22Rv1 (cell line): ENCODE measurements around the gene RRP1B.

ENCODE experiments used
- ZFX ChIP-seq: fragments of 450-650 bp; IDR thresholded peaks from 2 replicates; pipeline ENCODE4 v1.6.1; 2017; ENCODE audit warnings: antibody characterized with exemption, borderline replicate concordance
- TF ChIP-seq, protein P1 (sequence below): fragments of 450-650 bp; IDR thresholded peaks from 2 replicates; pipeline ENCODE4 v1.5.1; 2017; ENCODE audit warnings: mild to moderate bottlenecking

DNA sequence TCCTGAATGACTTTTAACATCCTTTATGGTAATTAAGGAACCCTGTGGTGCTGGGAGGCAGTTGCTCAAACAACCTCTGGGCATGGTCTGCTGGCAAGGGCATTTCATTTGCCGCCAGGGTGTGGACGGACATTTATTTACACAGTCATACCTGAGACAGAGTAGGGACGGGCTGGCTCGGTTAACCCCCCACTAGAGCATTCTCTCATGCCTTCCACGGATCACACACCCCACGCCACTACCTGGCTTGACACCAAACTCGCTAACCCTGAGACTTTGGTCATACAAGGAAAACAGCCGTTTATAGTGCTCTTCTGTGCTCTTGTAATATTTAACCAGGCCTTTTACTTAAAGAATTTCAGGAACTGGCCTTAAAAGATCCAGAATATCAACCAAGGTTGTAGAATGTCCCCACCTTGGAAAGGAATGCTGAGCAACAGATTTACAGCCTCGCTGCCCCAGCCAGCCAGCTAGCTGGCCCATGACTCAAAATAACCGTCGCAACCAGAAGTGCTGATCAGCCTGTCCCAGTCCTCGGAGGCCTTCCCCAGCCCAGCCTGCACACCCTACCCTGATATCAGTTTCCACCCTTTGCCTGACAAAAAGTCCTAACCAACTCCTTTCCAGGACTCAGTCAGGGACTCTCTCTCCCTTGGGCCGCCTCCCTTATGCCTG is 53.0 kb downstream of the RRP1B start:
- TF ChIP-seq, protein P1, sequence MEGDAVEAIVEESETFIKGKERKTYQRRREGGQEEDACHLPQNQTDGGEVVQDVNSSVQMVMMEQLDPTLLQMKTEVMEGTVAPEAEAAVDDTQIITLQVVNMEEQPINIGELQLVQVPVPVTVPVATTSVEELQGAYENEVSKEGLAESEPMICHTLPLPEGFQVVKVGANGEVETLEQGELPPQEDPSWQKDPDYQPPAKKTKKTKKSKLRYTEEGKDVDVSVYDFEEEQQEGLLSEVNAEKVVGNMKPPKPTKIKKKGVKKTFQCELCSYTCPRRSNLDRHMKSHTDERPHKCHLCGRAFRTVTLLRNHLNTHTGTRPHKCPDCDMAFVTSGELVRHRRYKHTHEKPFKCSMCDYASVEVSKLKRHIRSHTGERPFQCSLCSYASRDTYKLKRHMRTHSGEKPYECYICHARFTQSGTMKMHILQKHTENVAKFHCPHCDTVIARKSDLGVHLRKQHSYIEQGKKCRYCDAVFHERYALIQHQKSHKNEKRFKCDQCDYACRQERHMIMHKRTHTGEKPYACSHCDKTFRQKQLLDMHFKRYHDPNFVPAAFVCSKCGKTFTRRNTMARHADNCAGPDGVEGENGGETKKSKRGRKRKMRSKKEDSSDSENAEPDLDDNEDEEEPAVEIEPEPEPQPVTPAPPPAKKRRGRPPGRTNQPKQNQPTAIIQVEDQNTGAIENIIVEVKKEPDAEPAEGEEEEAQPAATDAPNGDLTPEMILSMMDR = no peak
- TF ChIP-seq ZFX = no peak
